Aortic smooth muscle cell (primary cell): ENCODE results near the gene KIAA0930. TPM values are rescaled to one million over a fixed set of nuclear protein-coding genes. Genes with fewer than 3 reads are reported as not detected.

Experiments used
- total RNA-seq: library from RNA; depleted of rRNA; stranded (reverse); fragments of >200 nt; gene quantifications from 2 replicates; pipeline ENCODE4 v1.2.3, GENCODE V29; 2014

KIAA0930 gene
- total RNA-seq, result 32.0 and 34.8 TPM in 2 replicates

DNA sequence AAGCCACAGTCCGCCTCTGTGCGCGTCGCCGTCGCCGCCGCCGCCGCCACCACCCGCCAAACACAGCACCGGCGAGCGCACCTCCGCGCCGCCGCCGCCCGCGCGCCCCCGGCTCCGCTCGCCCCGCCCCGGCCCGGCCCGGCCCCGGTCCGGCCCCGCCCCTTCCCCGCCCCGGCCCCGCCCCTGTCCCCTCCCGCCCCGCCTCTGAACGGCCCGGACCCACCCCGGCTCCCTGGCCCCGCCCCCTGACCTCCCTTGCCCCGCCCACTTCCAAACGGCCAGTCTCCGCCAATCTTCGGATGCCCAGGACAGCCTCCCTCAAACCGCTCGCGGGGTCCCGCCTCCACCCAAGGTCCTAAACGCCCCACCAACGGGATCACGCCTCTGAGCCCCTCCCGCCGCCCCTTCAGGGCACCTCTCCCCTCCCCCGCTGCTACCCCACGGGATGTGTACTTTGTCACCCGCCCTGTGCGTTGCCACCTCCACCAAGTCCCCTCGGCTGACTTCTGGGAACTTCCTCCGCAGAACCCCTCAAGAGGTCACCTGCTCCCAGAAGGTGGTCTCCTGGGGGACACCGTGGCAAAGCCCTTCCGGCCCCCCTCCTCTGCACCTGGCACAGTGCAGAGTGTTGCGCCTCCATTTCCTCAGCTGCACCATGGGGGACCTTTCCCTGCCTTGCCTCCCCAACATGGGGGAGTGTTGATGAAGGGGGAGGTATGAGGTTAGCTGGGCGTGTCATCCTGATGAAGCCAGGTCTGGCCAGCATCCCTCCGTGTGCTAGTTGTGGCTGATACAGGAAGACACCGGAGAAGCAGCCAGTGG is at the start of gene KIAA0930:
Gene KIAA0930 (minus strand): TSS at position 85 of the 822 bp plus-strand sequence. CDS start 191 bp downstream, outside the sequence.

GRCh38 chr22:45284705-45285262 is 44.1 kb upstream of the KIAA0930 start, which contains the start of gene UPK3A:
TSS of gene UPK3A (plus strand) at chr22:45284949. CDS start at chr22:45285014, 65 bp downstream.

GRCh38 chr22:45163451-45164269 is 77.0 kb downstream of the KIAA0930 start, which contains the start of gene NUP50:
TSS of gene NUP50 (plus strand) at chr22:45163925. CDS start at chr22:45168178, 4,253 bp downstream.

Other genes with a start within 250 kb of the KIAA0930 start
- not detected in 2 replicates for gene PHF21B, start 230.9 kb downstream of the KIAA0930 start, total RNA-seq
- 29.8 and 39.1 TPM in 2 replicates for gene NUP50, start 77.0 kb downstream of the KIAA0930 start, total RNA-seq
- gene UPK3A, start 44.1 kb upstream of the KIAA0930 start, total RNA-seq, result not detected in 2 replicates
- gene FAM118A, start 69.0 kb upstream of the KIAA0930 start, total RNA-seq, result 17.8 and 18.5 TPM in 2 replicates
- gene SMC1B, start 172.7 kb upstream of the KIAA0930 start, total RNA-seq, result 0.13 TPM in 1 of 2 replicates, not detected in the other
- gene RIBC2, start 172.8 kb upstream of the KIAA0930 start, total RNA-seq, result 1.2 and 1.5 TPM in 2 replicates